Parietal lobe (tissue), 1 donor: ENCODE measurements around the gene BNIP3. TPM values are rescaled to one million over a fixed set of nuclear protein-coding genes. Genes with fewer than 3 reads are reported as not detected.

Source experiments
- total RNA-seq: library from RNA; depleted of rRNA; stranded (reverse); fragments of >200 nt; gene quantifications from one replicate; pipeline ENCODE4 v1.2.3, GENCODE V29; 2014

Gene BNIP3, protein sequence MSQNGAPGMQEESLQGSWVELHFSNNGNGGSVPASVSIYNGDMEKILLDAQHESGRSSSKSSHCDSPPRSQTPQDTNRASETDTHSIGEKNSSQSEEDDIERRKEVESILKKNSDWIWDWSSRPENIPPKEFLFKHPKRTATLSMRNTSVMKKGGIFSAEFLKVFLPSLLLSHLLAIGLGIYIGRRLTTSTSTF
- total RNA-seq, result 32.6 TPM

DNA sequence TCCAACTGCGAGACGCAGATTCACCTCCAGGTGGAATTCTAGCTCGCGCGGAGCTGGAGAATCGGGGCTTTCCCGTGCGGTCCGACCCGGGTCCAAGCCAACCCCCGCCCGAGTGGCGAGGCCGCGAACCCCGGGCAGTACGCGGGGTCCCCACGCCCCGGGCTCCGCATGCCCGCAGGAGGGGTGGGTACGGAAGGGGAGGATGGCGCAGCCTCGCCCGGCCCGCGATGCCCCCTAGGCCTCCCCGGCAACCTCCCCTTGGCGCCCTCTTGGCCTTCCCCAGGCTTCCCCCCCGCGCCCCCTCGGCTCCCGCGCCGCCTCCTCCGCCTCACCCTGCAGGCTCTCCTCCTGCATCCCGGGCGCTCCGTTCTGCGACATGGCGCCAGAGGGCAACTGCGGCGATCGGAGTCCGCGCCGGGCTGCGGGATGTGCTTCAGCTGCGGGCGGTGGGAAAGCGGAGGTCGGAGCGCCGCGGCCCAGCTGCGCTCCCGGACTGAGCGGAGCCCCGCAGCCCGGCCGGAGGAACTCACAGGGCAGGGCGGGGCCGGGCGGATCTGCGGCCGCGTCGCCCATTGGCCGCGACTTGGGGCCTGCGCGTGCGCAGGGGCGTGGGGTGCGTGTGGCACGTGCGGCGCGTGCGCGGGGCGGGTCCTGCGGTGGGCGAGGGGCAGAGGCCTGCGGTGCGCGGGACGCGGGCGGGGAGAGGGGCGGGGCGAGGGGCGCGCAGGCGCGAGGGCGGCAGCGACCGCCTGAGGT lies at the start of gene BNIP3:
Gene BNIP3 (minus strand): TSS at position 495 of the 756 bp plus-strand sequence. CDS start 117 bp downstream, at position 378.

Other genes with a start within 250 kb of the BNIP3 start
- 66.7 TPM for gene PPP2R2D, start 80.9 kb downstream of the BNIP3 start, total RNA-seq
- gene JAKMIP3, start 84.0 kb upstream of the BNIP3 start, total RNA-seq, result 7.8 TPM
- 69.5 TPM for gene DPYSL4, start 205.0 kb upstream of the BNIP3 start, total RNA-seq